DOHH2 (cell line): ENCODE results near the gene STK32C.

Experiments
- CTCF ChIP-seq: fragments of 200-600 bp; sonication (generic); IDR thresholded peaks from one replicate; pipeline ENCODE4 v1.5.1; 2014; ENCODE audit warnings: antibody characterized with exemption, mild to moderate bottlenecking, low read depth, low read length; ENCODE audit not compliant: poor library complexity, severe bottlenecking
- EZH2phosphoT487 ChIP-seq: fragments of 200-600 bp; sonication (generic); IDR thresholded peaks from 2 replicates; pipeline ENCODE4 v1.6.1; 2017; ENCODE audit warnings: borderline replicate concordance, mild to moderate bottlenecking, antibody characterized with exemption, low read length, moderate library complexity, mixed read lengths

- TF ChIP-seq CTCF (no peak), EZH2phosphoT487 (no peak)
Measured at GRCh38 chr10:132346806-132347205, 39.1 kb upstream of the STK32C start.
